ENCODE results near the gene CTIF.

Gene CTIF

GRCh38 chr18:48790226-48790863, 251.5 kb downstream of the CTIF start:
- no peak for DNase-seq (ENCODE audit: low read depth)

- DNase-seq (ENCODE audit: low read depth): no peak
Measured at GRCh38 chr18:48790869-48791635, 252.2 kb downstream of the CTIF start.

GRCh38 chr18:48791636-48792105, 252.8 kb downstream of the CTIF start:
- no peak for DNase-seq (ENCODE audit: low read depth)

- no peak for DNase-seq (ENCODE audit: low read depth)
Measured at GRCh38 chr18:48792141-48792540, 253.3 kb downstream of the CTIF start.

- no peak for DNase-seq (ENCODE audit: low read depth)
Measured at GRCh38 chr18:48792611-48793380, 254.0 kb downstream of the CTIF start.

- DNase-seq (ENCODE audit: low read depth): no peak
Measured at GRCh38 chr18:48794251-48794970, 255.6 kb downstream of the CTIF start.

GRCh38 chr18:48795696-48796095, 256.9 kb downstream of the CTIF start:
- DNase-seq (ENCODE audit: low read depth): no peak

- DNase-seq (ENCODE audit: low read depth): no peak
Measured at GRCh38 chr18:48796491-48797205, 257.8 kb downstream of the CTIF start.

- no peak for DNase-seq (ENCODE audit: low read depth)
Measured at GRCh38 chr18:48797841-48798255, 259.0 kb downstream of the CTIF start.

- no peak for DNase-seq (ENCODE audit: low read depth)
Measured at GRCh38 chr18:48798334-48799245, 259.8 kb downstream of the CTIF start.

- DNase-seq (ENCODE audit: low read depth): no peak
Measured at GRCh38 chr18:48799724-48800315, 261.0 kb downstream of the CTIF start.

- no peak for DNase-seq (ENCODE audit: low read depth)
Measured at GRCh38 chr18:48800466-48800865, 261.6 kb downstream of the CTIF start.

- no peak for DNase-seq (ENCODE audit: low read depth)
Measured at GRCh38 chr18:48800876-48801727, 262.3 kb downstream of the CTIF start.

- no peak for DNase-seq (ENCODE audit: low read depth)
Measured at GRCh38 chr18:48801728-48802542, 263.1 kb downstream of the CTIF start.

GRCh38 chr18:48802543-48803290, 263.9 kb downstream of the CTIF start:
- no peak for DNase-seq (ENCODE audit: low read depth)

- no peak for DNase-seq (ENCODE audit: low read depth)
Measured at GRCh38 chr18:48803518-48803917, 264.7 kb downstream of the CTIF start.

Data from stimulated activated CD8-positive, alpha-beta memory T cell treated with anti-CD3 and anti-CD28 coated beads, Interleukin-12 subunit alpha, Interleukin-12 subunit beta, amount 100 ng/mL, for 1 hour (primary cell).